ENCODE results near the gene GNB3. TPM values are rescaled to one million over a fixed set of nuclear protein-coding genes. Genes with fewer than 3 reads are reported as not detected.

The GNB3 gene
- total and polyA plus RNA-seq, 9 of the 15 experiments (the other 6 are each of a cell fraction or from before 2014, with no cell fraction given), result 1.4 to 5.8 (median 2.0) TPM

DNA sequence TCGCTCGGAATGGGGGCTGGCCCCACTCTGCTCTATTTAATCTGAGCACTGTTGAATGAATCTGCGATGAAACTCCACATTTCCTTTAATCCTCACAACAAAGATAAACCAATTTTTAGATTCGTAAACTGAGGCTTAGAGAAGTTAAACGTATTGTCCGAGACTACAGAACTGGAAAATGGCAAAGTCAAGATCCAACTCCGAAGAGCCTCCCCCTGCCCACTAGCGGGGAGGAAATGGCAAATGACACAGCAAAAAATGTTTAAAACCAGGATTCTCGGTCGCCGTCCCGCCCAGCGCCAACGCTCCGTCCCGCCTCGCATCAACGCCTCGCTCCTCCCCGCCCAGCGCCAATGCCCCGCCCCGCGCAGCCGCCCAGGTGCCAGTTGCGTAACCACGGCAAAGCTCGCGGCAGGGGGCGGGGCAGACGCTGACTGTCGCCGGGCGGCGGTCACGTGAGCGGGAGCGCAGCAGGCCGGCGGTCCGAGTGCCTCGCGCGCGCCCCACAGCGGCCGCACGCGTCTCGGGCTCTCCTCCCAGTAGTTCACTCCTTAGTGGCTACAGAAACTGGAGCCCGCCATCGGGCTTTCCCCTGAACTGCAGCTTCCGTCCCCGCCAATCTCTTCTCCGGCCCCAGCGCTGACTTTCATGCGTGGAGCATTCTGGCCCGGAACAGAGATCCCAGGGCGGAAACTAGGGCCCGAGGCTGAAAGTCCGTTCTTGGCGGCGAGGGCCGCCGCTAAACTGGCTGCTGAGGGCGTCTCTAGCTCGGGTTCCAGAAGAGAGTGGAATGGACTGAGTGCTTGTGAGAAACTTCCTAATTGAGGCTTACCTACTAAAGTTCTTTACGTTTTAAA, 50.3 kb downstream of the GNB3 start (continued):
- TF ChIP-seq TAF1 (IDR thresholded peaks at IDR 0.05; ENCODE audit: control insufficient read depth, extremely low read depth, insufficient read depth, low read length, severe bottlenecking), result peak; percentile 99
- TF ChIP-seq, protein P1, sequence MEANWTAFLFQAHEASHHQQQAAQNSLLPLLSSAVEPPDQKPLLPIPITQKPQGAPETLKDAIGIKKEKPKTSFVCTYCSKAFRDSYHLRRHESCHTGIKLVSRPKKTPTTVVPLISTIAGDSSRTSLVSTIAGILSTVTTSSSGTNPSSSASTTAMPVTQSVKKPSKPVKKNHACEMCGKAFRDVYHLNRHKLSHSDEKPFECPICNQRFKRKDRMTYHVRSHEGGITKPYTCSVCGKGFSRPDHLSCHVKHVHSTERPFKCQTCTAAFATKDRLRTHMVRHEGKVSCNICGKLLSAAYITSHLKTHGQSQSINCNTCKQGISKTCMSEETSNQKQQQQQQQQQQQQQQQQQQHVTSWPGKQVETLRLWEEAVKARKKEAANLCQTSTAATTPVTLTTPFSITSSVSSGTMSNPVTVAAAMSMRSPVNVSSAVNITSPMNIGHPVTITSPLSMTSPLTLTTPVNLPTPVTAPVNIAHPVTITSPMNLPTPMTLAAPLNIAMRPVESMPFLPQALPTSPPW (CRISPR knock-in tag; IDR thresholded peaks at IDR 0.05), result peak; percentile 81
- TF ChIP-seq TEAD2 (tag; IDR thresholded peaks at IDR 0.05), result no peak
- peak; percentile 86 for TF ChIP-seq RBFOX2 (IDR thresholded peaks at IDR 0.05; ENCODE audit: low read depth, low read length)
- peak; percentile 91 for TF ChIP-seq BRD9 (IDR thresholded peaks at IDR 0.05; ENCODE audit: low read depth, partially characterized antibody)
- TF ChIP-seq POLR2A (conservative IDR thresholded peaks at IDR 0.05), result peak; percentile 87
- no peak for TF ChIP-seq CBX5 (IDR thresholded peaks at IDR 0.05; ENCODE audit: borderline replicate concordance, low read depth)
- peak; percentile 70 for TF ChIP-seq POLR2B (IDR thresholded peaks at IDR 0.05; ENCODE audit: low read depth, partially characterized antibody)
- TF ChIP-seq ELF4 (CRISPR knock-in tag; IDR thresholded peaks at IDR 0.05), result no peak
- TF ChIP-seq, protein P2, sequence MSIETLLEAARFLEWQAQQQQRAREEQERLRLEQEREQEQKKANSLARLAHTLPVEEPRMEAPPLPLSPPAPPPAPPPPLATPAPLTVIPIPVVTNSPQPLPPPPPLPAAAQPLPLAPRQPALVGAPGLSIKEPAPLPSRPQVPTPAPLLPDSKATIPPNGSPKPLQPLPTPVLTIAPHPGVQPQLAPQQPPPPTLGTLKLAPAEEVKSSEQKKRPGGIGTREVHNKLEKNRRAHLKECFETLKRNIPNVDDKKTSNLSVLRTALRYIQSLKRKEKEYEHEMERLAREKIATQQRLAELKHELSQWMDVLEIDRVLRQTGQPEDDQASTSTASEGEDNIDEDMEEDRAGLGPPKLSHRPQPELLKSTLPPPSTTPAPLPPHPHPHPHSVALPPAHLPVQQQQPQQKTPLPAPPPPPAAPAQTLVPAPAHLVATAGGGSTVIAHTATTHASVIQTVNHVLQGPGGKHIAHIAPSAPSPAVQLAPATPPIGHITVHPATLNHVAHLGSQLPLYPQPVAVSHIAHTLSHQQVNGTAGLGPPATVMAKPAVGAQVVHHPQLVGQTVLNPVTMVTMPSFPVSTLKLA (conservative IDR thresholded peaks at IDR 0.05), result peak in 1 of 2 experiments; percentile 81; a peak in 3 of 4 replicates
- TF ChIP-seq ZFX (CRISPR knock-in tag; IDR thresholded peaks at IDR 0.05), result peak; percentile 74; the same call in 1 of the 2 replicates
- TF ChIP-seq, protein P3, sequence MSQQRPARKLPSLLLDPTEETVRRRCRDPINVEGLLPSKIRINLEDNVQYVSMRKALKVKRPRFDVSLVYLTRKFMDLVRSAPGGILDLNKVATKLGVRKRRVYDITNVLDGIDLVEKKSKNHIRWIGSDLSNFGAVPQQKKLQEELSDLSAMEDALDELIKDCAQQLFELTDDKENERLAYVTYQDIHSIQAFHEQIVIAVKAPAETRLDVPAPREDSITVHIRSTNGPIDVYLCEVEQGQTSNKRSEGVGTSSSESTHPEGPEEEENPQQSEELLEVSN (IDR thresholded peaks at IDR 0.05; ENCODE audit: borderline replicate concordance in 1 of 2, extremely low read depth in 1 of 2, insufficient read depth in 1 of 2, insufficient read length in 1 of 2, low read depth in 1 of 2, low read length in 1 of 2, poor library complexity in 1 of 2, severe bottlenecking in 1 of 2), result peak; percentile 59 to 79
- TF ChIP-seq, protein P4, sequence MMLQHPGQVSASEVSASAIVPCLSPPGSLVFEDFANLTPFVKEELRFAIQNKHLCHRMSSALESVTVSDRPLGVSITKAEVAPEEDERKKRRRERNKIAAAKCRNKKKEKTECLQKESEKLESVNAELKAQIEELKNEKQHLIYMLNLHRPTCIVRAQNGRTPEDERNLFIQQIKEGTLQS (IDR thresholded peaks at IDR 0.05), result peak; percentile 80
- TF ChIP-seq, protein P4 (CRISPR knock-in tag; conservative IDR thresholded peaks at IDR 0.05), result no peak
- TF ChIP-seq SIN3B (IDR thresholded peaks at IDR 0.05; ENCODE audit: low read depth), result peak; percentile 62
- 0 out of 2 replicates have a peak, but pooled peaks have one; percentile 32 for TF ChIP-seq GTF2F1 (IDR thresholded peaks at IDR 0.05; ENCODE audit: low read depth, low read length)
- TF ChIP-seq MTA3 (IDR thresholded peaks at IDR 0.05; ENCODE audit: borderline replicate concordance), result peak; percentile 95
- peak; percentile 17; the same call in 1 of the 2 replicates for TF ChIP-seq HCFC1 (IDR thresholded peaks at IDR 0.05; ENCODE audit: low read depth, low read length)
- TF ChIP-seq NCOR1 (IDR thresholded peaks at IDR 0.05), result peak; percentile 52
- TF ChIP-seq PHF8 (IDR thresholded peaks at IDR 0.05; ENCODE audit: borderline replicate concordance, low read length), result peak; percentile 72
- no peak for TF ChIP-seq ZNF717 (CRISPR knock-in tag; IDR thresholded peaks at IDR 0.05)
- 0 out of 2 replicates have a peak, but pooled peaks have one; percentile 34 for TF ChIP-seq FOXJ2 (tag; IDR thresholded peaks at IDR 0.05)
- peak; percentile 32; the same call in 1 of the 2 replicates for TF ChIP-seq SMC3 (conservative IDR thresholded peaks at IDR 0.05; ENCODE audit: insufficient read depth, low read depth, low read length)

All from K562 (cell line).